Activated naive CD8-positive, alpha-beta T cell treated with anti-CD3 and anti-CD28 coated beads for 36 hours (primary cell): Measurements from ENCODE around the gene ZNF787. TPM values are rescaled to one million over a fixed set of nuclear protein-coding genes. Genes with fewer than 3 reads are reported as not detected.
A peak's percentile ranks its signal among the peaks of the same experiment; 100 is the strongest.

Experiments used
- DNase-seq: peaks from one replicate; pipeline ENCODE4 v3.0.0; 2021
- H3K27ac Mint-ChIP-seq: one replicate; pipeline ENCODE4 v1.8.0; 2022; ENCODE audit warnings: mild to moderate bottlenecking, moderate library complexity, mixed read lengths
- H3K27me3 Mint-ChIP-seq: one replicate; pipeline ENCODE4 v1.8.0; 2022; ENCODE audit warnings: mild to moderate bottlenecking, mixed read lengths
- H3K36me3 Mint-ChIP-seq: one replicate; pipeline ENCODE4 v1.8.0; 2021; ENCODE audit warnings: mild to moderate bottlenecking, mixed read lengths
- H3K4me1 Mint-ChIP-seq: one replicate; pipeline ENCODE4 v1.8.0; 2021; ENCODE audit warnings: mixed read lengths
- H3K4me3 Mint-ChIP-seq: one replicate; pipeline ENCODE4 v1.8.0; 2022; ENCODE audit warnings: mild to moderate bottlenecking, moderate library complexity, mixed read lengths
- H3K9me3 Mint-ChIP-seq: one replicate; pipeline ENCODE4 v1.8.0; 2022; ENCODE audit warnings: mixed read lengths
- total RNA-seq, 2 experiments: library from RNA; stranded (reverse); gene quantifications; one replicate each; pipeline ENCODE4 v1.2.3, GENCODE V29; 2021

Gene ZNF787
- total RNA-seq, 2 experiments from 2014 or later = 34.2 to 35.6 TPM

DNA sequence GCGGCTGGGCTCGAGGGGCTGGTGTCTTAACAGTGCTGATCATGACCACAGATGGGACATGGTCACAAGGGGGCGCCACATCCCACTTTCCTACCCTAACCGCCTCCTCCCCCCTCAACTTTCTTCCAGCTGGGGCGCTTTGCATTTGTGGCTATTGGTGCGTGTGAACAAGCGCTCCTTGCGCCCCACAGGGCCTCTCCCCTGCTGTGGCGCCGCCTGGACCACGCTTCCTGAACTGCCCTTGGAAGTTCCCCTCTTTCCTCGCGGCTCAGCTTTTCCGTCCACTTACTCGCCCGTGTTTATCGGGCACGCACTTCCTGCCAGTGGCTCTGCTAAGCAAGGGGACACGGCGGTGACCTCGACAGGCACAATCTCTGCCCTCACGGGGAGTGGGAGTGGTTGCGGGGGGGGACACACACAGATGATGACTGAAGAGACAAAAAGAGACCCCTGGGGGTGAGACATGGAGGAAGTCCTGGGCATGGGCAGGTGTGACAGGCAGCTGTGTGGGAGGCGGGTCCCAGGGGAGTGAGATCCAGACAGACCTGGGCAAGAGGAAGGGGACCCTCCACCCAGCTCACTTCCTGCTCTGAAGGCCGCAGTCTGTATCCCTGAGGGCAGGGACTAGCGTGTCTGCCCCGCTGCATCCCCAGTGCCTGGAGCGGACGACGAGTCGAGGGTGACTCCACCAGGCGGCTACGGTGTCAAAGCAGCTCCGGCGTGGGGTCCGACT lies 40.3 kb downstream of the ZNF787 start:
- no peak overlapping the region for H3K27ac Mint-ChIP-seq
- peaks cover 22% of the 10 kb centered on the region for H3K27me3 Mint-ChIP-seq
- DNase-seq = peak; percentile 71
- H3K4me3 Mint-ChIP-seq = peak overlapping the region; percentile 69
- no peaks in the 10 kb centered on the region for H3K9me3 Mint-ChIP-seq
- no peaks in the 10 kb centered on the region for H3K36me3 Mint-ChIP-seq
- H3K4me1 Mint-ChIP-seq = peaks cover 9% of the 10 kb centered on the region

DNA sequence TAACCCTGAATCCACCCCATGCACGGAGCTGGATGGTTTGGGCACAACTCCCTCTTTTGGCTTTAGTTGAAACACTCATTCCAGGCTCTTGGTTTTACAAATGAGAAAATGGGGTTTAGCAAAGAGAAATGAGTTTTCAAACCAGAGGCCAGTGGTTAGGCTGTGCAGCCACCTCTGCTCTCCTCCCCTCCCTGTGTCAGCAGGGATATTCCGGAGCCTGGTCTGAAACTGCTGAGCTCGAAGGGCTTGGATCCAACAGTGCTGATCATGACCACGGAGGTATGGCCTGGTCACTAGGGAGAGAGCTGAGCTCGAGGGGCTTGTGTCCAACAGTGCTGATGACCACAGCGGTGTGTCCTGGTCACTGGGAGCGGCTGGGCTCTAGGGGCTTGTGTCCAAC lies 41.5 kb downstream of the ZNF787 start:
- no peak for DNase-seq
- peaks cover 26% of the 10 kb centered on the region for H3K27me3 Mint-ChIP-seq
- H3K4me1 Mint-ChIP-seq = peaks cover 9% of the 10 kb centered on the region
- H3K36me3 Mint-ChIP-seq = no peaks in the 10 kb centered on the region
- H3K9me3 Mint-ChIP-seq = no peaks in the 10 kb centered on the region
- H3K27ac Mint-ChIP-seq = no peak overlapping the region
- H3K4me3 Mint-ChIP-seq = no peak overlapping the region

DNA sequence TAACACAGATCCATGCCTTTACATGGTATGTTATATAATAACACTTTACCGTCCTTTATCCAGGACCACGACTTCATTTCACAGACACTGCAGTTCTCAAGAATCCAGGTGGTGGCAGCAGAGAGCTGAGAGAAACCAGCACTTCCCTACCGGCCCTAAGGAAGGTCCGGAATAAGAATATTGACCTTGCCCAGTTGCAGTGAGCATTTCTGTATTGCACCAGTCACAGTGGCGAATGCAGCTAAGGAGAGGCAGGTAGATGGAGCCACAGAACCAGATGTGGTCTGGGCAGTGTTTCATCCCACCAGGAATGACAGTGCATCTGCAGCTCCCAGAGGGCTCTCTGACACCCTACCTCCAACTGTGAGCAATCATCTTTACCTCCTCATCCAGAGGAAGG lies 44.6 kb downstream of the ZNF787 start:
- no peaks in the 10 kb centered on the region for H3K36me3 Mint-ChIP-seq
- DNase-seq = peak; percentile 28
- H3K9me3 Mint-ChIP-seq = no peaks in the 10 kb centered on the region
- no peak overlapping the region for H3K27ac Mint-ChIP-seq
- H3K4me1 Mint-ChIP-seq = peaks cover 9% of the 10 kb centered on the region
- H3K4me3 Mint-ChIP-seq = no peak overlapping the region
- H3K27me3 Mint-ChIP-seq = peaks cover 22% of the 10 kb centered on the region

DNA sequence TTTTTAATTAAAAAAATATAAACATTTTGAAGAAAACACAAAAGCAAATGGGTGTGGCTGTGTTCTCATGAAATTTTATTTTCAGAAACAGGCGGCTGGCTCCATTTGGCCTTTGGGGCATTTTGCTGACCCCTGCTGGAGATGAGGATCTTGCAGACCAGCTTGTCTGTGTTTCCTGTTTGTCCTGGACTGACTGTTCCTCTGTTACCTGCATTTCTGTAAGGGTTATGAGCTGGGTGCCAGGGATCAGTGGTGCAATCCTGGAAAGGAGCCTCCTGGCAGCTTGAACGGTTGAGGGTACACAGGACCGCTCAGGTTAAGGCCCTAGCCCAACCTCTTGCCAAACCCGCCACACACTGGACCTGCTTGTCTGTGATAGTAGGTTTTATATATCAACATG lies 49.9 kb downstream of the ZNF787 start:
- Mint-ChIP-seq H3K4me3 (no peak overlapping the region), H3K36me3 (no peaks in the 10 kb centered on the region), H3K9me3 (no peaks in the 10 kb centered on the region), H3K27me3 (peaks cover 9% of the 10 kb centered on the region), H3K4me1 (peaks cover 8% of the 10 kb centered on the region), H3K27ac (no peak overlapping the region)
- DNase-seq = no peak

DNA sequence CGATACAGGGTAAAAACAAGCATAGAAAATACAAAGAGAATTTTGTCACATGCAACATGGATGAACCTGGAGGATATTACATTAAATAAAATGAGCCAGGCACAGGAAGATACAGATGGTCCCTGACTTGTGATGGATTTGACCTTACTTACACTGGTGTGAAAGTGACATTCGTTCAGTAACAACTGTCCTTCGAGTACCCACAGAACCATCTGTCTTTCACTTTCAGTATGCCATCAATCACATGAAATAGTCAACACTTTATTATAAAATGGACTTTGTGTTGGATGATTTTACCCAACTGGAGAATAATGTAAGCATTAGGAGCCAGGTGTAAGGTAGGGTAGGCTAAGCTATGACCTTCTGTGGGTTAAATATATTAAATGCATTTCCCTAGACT lies 51.5 kb downstream of the ZNF787 start:
- Mint-ChIP-seq H3K27ac (no peak overlapping the region), H3K27me3 (peaks cover 13% of the 10 kb centered on the region), H3K36me3 (no peaks in the 10 kb centered on the region), H3K4me1 (peaks cover 10% of the 10 kb centered on the region), H3K4me3 (no peak overlapping the region), H3K9me3 (no peaks in the 10 kb centered on the region)
- DNase-seq = no peak

DNA sequence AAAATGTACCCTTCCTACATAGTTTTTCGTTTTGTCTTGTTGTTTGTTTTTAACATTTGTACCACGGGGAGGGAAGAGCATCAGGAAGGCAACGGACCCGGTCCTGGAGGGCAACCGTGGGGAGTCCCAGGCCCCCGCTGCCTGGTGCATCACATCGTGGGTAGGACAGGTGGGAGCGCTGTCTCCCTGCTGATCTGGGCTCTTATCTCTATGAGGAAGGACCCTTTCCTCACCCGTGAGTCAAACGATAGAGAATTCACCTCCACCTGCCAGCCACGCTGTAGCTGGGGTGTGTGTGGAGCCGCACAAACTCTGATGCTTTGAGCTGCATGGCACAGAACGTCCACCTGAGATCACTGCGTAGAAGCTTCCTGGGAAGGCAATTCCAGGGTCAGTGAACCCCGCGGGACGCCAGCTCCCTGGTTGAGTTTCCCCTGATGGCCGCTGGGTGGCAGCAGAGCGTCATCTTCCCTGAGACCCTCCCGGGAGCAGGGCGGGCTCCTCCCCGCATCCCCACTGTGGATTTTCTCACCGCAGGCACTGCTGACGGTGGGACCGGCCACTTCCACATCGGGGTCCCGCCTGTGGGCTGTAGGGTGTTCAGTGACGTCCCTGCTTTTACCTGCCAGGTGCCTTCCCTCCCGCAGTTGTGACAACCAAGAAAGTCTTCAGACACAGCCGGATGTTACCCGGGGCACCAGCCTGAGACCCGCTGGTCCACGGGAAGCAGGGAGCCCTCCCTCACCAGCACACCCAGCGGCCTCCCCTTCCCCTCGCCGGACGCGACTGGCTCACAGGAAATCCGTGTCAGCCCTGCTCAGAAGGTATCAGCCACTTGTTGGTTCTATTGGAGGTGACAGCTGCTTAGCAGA lies 54.7 kb downstream of the ZNF787 start:
- Mint-ChIP-seq H3K4me3 (peak overlapping the region; percentile 55), H3K4me1 (peaks cover 10% of the 10 kb centered on the region), H3K9me3 (no peaks in the 10 kb centered on the region), H3K36me3 (no peaks in the 10 kb centered on the region), H3K27ac (no peak overlapping the region), H3K27me3 (peaks cover 35% of the 10 kb centered on the region)
- peak; percentile 54 for DNase-seq

DNA sequence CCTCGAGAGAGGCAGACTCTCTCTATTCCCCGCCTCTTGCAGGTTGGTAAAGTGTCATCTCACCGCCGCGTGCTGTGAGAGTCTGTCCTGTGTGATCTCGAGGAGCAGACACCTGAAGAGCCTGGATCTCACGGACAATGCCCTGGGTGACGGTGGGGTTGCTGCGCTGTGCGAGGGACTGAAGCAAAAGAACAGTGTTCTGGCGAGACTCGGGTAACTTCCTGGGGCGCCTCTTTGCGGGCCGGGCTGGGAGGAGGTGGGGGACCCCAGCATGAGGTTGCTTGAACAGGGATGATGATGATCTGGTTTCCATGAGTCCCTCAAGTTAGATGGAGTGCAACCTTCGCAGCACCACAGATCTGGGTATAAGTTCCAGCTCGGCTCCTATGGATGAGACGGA lies 67.5 kb downstream of the ZNF787 start:
- Mint-ChIP-seq H3K4me3 (no peak overlapping the region), H3K27ac (no peak overlapping the region), H3K9me3 (peaks cover 3% of the 10 kb centered on the region), H3K36me3 (no peaks in the 10 kb centered on the region), H3K4me1 (no peaks in the 10 kb centered on the region), H3K27me3 (peaks cover 20% of the 10 kb centered on the region)
- no peak for DNase-seq

Other genes starting within 250 kb of the ZNF787 start
- gene NLRP13, start 189.0 kb downstream of the ZNF787 start, total RNA-seq = not detected
- gene NLRP8, start 173.5 kb downstream of the ZNF787 start, total RNA-seq = not detected
- not detected for gene NLRP5, start 134.5 kb downstream of the ZNF787 start, total RNA-seq
- 10 to 100 TPM; 28.6 to 33.7 TPM for gene ZNF444, start 20.0 kb upstream of the ZNF787 start, total RNA-seq
- not detected for gene GALP, start 54.7 kb upstream of the ZNF787 start, total RNA-seq
- not detected for gene ZSCAN5B, start 76.5 kb upstream of the ZNF787 start, total RNA-seq
- not detected for gene ZSCAN5C, start 81.0 kb upstream of the ZNF787 start, total RNA-seq
- gene EDDM13, start 151.5 kb upstream of the ZNF787 start, total RNA-seq = 1 to 10 TPM; 1.5 to 2.5 TPM
- gene ZSCAN5A, start 193.5 kb upstream of the ZNF787 start, total RNA-seq = 10 to 100 TPM; 10.6 to 15.8 TPM